GM12872 (cell line): ENCODE measurements around the gene FGD3.

Experiments
- CTCF ChIP-seq: IDR thresholded peaks from 3 replicates; pipeline ENCODE4 v1.5.1; 2011; ENCODE audit warnings: low read depth, mild to moderate bottlenecking, low read length, moderate library complexity; ENCODE audit not compliant: insufficient read depth

Gene FGD3

GRCh38 chr9:93080406-93080805 is 133.1 kb downstream of the FGD3 start:
- TF ChIP-seq CTCF, result no peak

GRCh38 chr9:93081081-93081529 is 133.8 kb downstream of the FGD3 start:
- TF ChIP-seq CTCF, result no peak

- no peak for TF ChIP-seq CTCF
Observed at GRCh38 chr9:93081931-93082330, 134.6 kb downstream of the FGD3 start.

GRCh38 chr9:93082841-93083411 is 135.6 kb downstream of the FGD3 start:
- no peak for TF ChIP-seq CTCF

GRCh38 chr9:93083592-93084470 is 136.5 kb downstream of the FGD3 start:
- no peak for TF ChIP-seq CTCF

GRCh38 chr9:93084471-93084881 is 137.2 kb downstream of the FGD3 start:
- no peak for TF ChIP-seq CTCF

- no peak for TF ChIP-seq CTCF
Observed at GRCh38 chr9:93085676-93086075, 138.4 kb downstream of the FGD3 start.
